ENCODE measurements around the gene BCAT1. TPM values are rescaled to one million over a fixed set of nuclear protein-coding genes. Genes with fewer than 3 reads are reported as not detected.
"Not testable (repeated sequence)": the region's sequence is repeated elsewhere in the genome, so short reads cannot be mapped to it uniquely, and the experiment has no call there.

BCAT1 gene
- total and polyA plus RNA-seq, 8 donors: 1.3 to 33.0 (median 7.4) TPM

DNA sequence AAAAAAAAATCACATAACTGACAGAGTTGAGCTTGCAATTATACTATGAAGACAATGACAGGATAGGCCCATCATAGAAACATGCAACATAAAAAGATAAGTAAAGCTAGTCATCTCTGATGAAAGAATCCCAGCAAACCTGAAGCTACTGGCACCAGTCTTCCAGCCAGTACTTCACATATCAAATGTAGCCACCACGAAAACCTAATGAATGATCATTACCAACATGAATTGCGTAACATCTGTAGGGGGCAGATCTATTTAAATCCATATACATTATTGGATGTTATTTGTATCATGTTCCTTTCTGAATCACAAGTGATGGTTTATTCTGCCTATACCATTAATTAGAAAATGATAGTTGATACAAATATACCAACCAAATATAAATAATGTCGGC, 73.9 kb downstream of the BCAT1 start:
- DNase-seq: no peak
- Histone ChIP-seq H3K4me3 (no peak overlapping the region), H3K4me1 (no peaks in the 10 kb centered on the region), H3K27ac (no peak overlapping the region), H3K9me3 (no peaks in the 10 kb centered on the region), H3K27me3 (no peaks in the 10 kb centered on the region), H3K36me3 (no peaks in the 10 kb centered on the region)
- TF ChIP-seq POLR2AphosphoS5 (IDR thresholded peaks at IDR 0.05) (no peak), EP300 (IDR thresholded peaks at IDR 0.05) (no peak), POLR2A (IDR thresholded peaks at IDR 0.05) (no peak)
- TF ChIP-seq, protein P1, sequence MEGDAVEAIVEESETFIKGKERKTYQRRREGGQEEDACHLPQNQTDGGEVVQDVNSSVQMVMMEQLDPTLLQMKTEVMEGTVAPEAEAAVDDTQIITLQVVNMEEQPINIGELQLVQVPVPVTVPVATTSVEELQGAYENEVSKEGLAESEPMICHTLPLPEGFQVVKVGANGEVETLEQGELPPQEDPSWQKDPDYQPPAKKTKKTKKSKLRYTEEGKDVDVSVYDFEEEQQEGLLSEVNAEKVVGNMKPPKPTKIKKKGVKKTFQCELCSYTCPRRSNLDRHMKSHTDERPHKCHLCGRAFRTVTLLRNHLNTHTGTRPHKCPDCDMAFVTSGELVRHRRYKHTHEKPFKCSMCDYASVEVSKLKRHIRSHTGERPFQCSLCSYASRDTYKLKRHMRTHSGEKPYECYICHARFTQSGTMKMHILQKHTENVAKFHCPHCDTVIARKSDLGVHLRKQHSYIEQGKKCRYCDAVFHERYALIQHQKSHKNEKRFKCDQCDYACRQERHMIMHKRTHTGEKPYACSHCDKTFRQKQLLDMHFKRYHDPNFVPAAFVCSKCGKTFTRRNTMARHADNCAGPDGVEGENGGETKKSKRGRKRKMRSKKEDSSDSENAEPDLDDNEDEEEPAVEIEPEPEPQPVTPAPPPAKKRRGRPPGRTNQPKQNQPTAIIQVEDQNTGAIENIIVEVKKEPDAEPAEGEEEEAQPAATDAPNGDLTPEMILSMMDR (IDR thresholded peaks at IDR 0.05): no peak
- intact Hi-C loops (cut with DNase I; ENCODE audit: low total_unique reads): no loop called here
- WGBS, 5 donors: 94 to 98% (median 97%) methylated on average over 3 of the region's 3 CpGs

DNA sequence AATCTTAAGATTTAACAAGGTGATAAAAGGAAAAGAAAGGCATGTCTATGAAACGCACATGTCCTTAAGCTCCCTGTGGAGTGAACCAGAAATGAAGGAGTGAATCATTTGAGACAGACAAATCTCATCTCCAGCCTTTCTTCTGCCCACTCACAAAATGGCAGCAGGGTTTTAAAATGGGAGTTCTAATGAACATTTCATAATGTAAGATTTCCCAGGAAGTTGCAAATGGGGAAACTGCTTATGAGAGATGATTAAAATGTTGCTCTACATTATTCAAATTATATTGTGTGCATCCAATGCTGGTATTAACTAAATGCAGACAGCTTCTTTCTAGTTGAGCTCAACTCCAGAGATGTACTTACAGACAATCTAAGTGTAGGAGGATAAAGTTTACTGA, 76.7 kb downstream of the BCAT1 start:
- DNase-seq: no peak
- no peak overlapping the region for H3K4me3 ChIP-seq
- no peaks in the 10 kb centered on the region for H3K36me3 ChIP-seq
- no peaks in the 10 kb centered on the region for H3K4me1 ChIP-seq
- TF ChIP-seq EP300 (IDR thresholded peaks at IDR 0.05) (no peak), POLR2AphosphoS5 (IDR thresholded peaks at IDR 0.05) (no peak), POLR2A (IDR thresholded peaks at IDR 0.05) (no peak)
- TF ChIP-seq, protein P1 (IDR thresholded peaks at IDR 0.05): no peak
- no peak overlapping the region for H3K27ac ChIP-seq
- no peaks in the 10 kb centered on the region for H3K9me3 ChIP-seq
- intact Hi-C loops (cut with DNase I; ENCODE audit: low total_unique reads): no loop called here
- 79 to 89% (median 83%) methylated on average over 1 of the region's 1 CpG for WGBS, 5 donors
- H3K27me3 ChIP-seq: no peaks in the 10 kb centered on the region

DNA sequence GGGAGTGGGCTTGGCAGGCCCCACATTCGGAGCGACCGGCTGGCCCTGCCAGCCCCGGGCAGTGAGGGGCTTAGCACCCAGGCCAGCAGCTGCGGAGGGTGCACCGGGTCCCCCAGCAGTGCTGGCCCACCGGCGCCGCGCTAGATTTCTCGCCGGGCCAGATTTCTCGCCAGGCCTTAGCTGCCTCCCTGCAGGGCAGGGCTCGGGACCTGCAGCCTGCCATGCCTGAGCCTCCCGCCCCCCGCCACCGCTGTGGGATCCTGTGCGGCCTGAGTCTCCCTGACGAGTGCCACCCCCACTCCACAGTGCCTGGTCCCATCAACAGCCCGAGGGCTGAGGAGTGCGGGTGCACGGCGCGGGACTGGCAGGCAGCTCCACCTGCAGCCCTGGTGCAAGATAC, 82.8 kb downstream of the BCAT1 start:
- DNase-seq; H3K27ac ChIP-seq; H3K9me3 ChIP-seq; intact Hi-C loops (cut with DNase I; ENCODE audit: low total_unique reads); H3K36me3 ChIP-seq; H3K4me3 ChIP-seq; H3K27me3 ChIP-seq; H3K4me1 ChIP-seq: not testable (repeated sequence)
- WGBS, 5 donors: 95 to 99% (median 98%) methylated on average over 10 to 24 of the region's 24 CpGs

DNA sequence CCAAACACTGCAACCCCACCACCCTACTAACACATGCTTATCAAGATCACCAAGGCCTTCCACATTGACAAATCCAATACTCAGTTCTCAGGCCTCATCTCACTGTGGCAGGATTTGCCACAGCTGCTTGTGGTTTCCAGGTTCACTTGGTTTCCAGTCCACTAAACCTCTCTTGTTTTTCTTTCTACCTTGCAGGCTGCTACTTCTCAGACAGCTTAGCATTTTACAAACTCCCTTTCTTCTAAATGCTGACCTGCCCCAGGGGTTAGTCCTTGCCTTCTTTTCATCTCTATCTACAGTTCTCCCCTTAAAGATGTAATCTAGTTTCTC, 84.1 kb downstream of the BCAT1 start:
- Histone ChIP-seq H3K27ac (no peak overlapping the region), H3K36me3 (no peaks in the 10 kb centered on the region), H3K9me3 (no peaks in the 10 kb centered on the region), H3K27me3 (no peaks in the 10 kb centered on the region), H3K4me1 (peaks cover 0 to 6% (median 1%) of the 10 kb centered on the region in 4 donors), H3K4me3 (no peak overlapping the region)
- TF ChIP-seq EP300 (IDR thresholded peaks at IDR 0.05) (no peak), POLR2AphosphoS5 (IDR thresholded peaks at IDR 0.05) (no peak), POLR2A (IDR thresholded peaks at IDR 0.05) (no peak)
- TF ChIP-seq, protein P1 (IDR thresholded peaks at IDR 0.05): no peak
- intact Hi-C loops (cut with DNase I; ENCODE audit: low total_unique reads): no loop called here
- DNase-seq: no peak

DNA sequence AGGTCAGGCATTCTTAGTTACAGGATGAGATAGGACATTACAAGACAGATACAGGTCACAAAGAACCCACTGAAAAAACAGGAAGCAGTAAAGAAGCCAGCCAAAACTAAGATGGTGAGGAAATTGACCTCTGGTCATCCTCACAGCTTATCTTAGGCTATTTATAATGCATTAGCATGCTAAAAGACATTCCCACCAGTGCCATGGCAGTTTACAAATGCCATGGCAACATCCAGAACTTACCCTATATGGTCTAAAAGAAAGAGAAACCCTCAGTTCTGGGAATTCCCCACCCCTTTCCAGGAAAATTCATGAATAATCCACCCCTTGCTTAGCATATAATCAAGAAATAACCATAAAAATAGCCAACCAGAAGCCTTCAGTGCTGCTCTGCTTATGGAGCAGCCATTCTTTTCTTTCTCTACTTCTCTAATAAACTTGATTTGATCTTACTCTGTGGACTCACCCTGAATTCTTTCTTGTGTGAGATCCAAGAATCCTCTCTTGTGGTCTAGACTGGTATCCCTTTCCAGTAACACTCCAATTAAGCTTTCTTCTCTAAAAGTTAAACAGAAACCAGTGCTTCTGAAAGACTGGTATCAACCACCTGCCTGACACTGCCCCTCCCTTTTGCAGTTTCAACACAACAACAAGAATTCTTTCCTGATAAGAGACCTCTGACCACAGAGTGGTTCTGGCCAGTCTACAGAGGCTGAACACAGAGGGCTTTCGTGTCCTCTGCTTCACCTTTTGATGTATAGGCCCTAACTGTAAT, 86.9 kb downstream of the BCAT1 start:
- intact Hi-C loops (cut with DNase I; ENCODE audit: low total_unique reads): no loop called here
- Histone ChIP-seq H3K4me3 (no peak overlapping the region), H3K27me3 (no peaks in the 10 kb centered on the region), H3K4me1 (peaks cover 0 to 6% (median 1%) of the 10 kb centered on the region in 4 donors), H3K27ac (no peak overlapping the region), H3K9me3 (no peaks in the 10 kb centered on the region), H3K36me3 (no peaks in the 10 kb centered on the region)
- whole genome bisulfite sequencing, 5 donors: 33 to 50% (median 45%) methylated on average over 1 of the region's 1 CpG
- TF ChIP-seq EP300 (IDR thresholded peaks at IDR 0.05) (no peak), POLR2A (IDR thresholded peaks at IDR 0.05) (no peak), POLR2AphosphoS5 (IDR thresholded peaks at IDR 0.05) (no peak)
- TF ChIP-seq, protein P1 (IDR thresholded peaks at IDR 0.05): no peak
- DNase-seq: peak in 1 of 2 donors; percentile 42
